A673 (cell line): ENCODE measurements around the gene CRISPLD2.
"Not testable (repeated sequence)": the region's sequence is repeated elsewhere in the genome, so short reads cannot be mapped to it uniquely, and the experiment has no call there.

ENCODE experiments used
- CTCF ChIP-seq: fragments of 300-800, 200-600 bp; sonication (generic); conservative IDR thresholded peaks from 2 replicates; pipeline ENCODE4 v1.5.1; 2017; ENCODE audit warnings: low read depth, mild to moderate bottlenecking, antibody characterized with exemption, low read length, moderate library complexity, mixed read lengths
- EZH2 ChIP-seq: fragments of 200-600 bp; sonication (generic); IDR thresholded peaks from 2 replicates; pipeline ENCODE4 v1.6.1; 2017; ENCODE audit warnings: borderline replicate concordance, low read depth, mild to moderate bottlenecking, mixed read lengths, antibody characterized with exemption, low read length; ENCODE audit not compliant: poor library complexity, severe bottlenecking

GRCh38 chr16:84856811-84857210 is 37.0 kb downstream of the CRISPLD2 start:
- TF ChIP-seq CTCF, EZH2: not testable (repeated sequence)
